ENCODE measurements around the gene POU2F2. TPM values are rescaled to one million over a fixed set of nuclear protein-coding genes. Genes with fewer than 3 reads are reported as not detected.

The POU2F2 gene
- total RNA-seq, 2 donors from 2014 or later, result 1.8 to 2.6 TPM

DNA sequence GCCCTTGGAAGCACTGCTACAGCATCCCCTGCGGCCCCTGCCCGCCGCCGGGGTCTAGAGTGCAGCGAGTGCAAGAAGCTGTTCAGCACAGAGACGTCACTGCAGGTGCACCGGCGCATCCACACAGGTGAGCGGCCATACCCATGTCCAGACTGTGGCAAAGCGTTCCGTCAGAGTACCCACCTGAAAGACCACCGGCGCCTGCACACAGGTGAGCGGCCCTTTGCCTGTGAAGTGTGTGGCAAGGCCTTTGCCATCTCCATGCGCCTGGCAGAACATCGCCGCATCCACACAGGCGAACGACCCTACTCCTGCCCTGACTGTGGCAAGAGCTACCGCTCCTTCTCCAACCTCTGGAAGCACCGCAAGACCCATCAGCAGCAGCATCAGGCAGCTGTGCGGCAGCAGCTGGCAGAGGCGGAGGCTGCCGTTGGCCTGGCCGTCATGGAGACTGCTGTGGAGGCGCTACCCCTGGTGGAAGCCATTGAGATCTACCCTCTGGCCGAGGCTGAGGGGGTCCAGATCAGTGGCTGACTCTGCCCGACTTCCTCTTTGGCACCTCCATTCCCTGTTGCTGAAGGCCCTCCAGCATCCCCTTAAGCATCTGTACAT is 51.4 kb downstream of the POU2F2 start:
- Histone ChIP-seq H3K27ac (ENCODE audit: low read depth, low read length) (no peak overlapping the region), H3K36me3 (ENCODE audit: control insufficient read depth, insufficient read depth, low read length) (peaks cover 39% of the 10 kb centered on the region), H3K4me1 (ENCODE audit: control insufficient read depth, insufficient read depth, low read length) (no peaks in the 10 kb centered on the region), H3K4me3 (ENCODE audit: low read length) (no peak overlapping the region), H3K9ac (ENCODE audit: extremely low read depth, low read length, poor library complexity, severe bottlenecking) (no peak overlapping the region), H3K27me3 (ENCODE audit: control insufficient read depth, insufficient read depth, low read length, poor library complexity, severe bottlenecking) (no peaks in the 10 kb centered on the region), H3K9me3 (ENCODE audit: control insufficient read depth, low read length) (no peaks in the 10 kb centered on the region)
- Mint-ChIP-seq H3K4me3 (no peak overlapping the region), H3K27me3 (ENCODE audit: insufficient read depth) (no peaks in the 10 kb centered on the region), H3K9me3 (no peaks in the 10 kb centered on the region), H3K4me1 (peaks cover 20% of the 10 kb centered on the region), H3K36me3 (ENCODE audit: low read depth) (peaks cover 49% of the 10 kb centered on the region), H3K27ac (no peak overlapping the region)
- 95 to 96% methylated on average over 26 to 28 of the region's 28 CpGs for WGBS, 2 experiments (ENCODE audit: insufficient coverage in 1 of 2, insufficient read length in 1 of 2)
- no peak for DNase-seq
- TF ChIP-seq, protein P1, sequence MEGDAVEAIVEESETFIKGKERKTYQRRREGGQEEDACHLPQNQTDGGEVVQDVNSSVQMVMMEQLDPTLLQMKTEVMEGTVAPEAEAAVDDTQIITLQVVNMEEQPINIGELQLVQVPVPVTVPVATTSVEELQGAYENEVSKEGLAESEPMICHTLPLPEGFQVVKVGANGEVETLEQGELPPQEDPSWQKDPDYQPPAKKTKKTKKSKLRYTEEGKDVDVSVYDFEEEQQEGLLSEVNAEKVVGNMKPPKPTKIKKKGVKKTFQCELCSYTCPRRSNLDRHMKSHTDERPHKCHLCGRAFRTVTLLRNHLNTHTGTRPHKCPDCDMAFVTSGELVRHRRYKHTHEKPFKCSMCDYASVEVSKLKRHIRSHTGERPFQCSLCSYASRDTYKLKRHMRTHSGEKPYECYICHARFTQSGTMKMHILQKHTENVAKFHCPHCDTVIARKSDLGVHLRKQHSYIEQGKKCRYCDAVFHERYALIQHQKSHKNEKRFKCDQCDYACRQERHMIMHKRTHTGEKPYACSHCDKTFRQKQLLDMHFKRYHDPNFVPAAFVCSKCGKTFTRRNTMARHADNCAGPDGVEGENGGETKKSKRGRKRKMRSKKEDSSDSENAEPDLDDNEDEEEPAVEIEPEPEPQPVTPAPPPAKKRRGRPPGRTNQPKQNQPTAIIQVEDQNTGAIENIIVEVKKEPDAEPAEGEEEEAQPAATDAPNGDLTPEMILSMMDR (conservative IDR thresholded peaks at IDR 0.05), result no peak

- no peak overlapping the region for H3K27ac ChIP-seq (ENCODE audit: low read depth, low read length)
- no peaks in the 10 kb centered on the region for H3K9me3 Mint-ChIP-seq
- TF ChIP-seq, protein P1 (conservative IDR thresholded peaks at IDR 0.05), result no peak
- no peaks in the 10 kb centered on the region for H3K4me1 ChIP-seq (ENCODE audit: control insufficient read depth, insufficient read depth, low read length)
- H3K27me3 Mint-ChIP-seq (ENCODE audit: insufficient read depth), result no peaks in the 10 kb centered on the region
- no peak overlapping the region for H3K9ac ChIP-seq (ENCODE audit: extremely low read depth, low read length, poor library complexity, severe bottlenecking)
- WGBS, 2 experiments (ENCODE audit: insufficient coverage in 1 of 2, insufficient read length in 1 of 2), result 96 to 98% methylated on average over 37 to 44 of the region's 44 CpGs
- H3K4me1 Mint-ChIP-seq, result peaks cover 24% of the 10 kb centered on the region
- no peak overlapping the region for H3K4me3 Mint-ChIP-seq
- peak overlapping the region; percentile 68 for H3K27ac Mint-ChIP-seq
- peaks cover 39% of the 10 kb centered on the region for H3K36me3 ChIP-seq (ENCODE audit: control insufficient read depth, insufficient read depth, low read length)
- H3K4me3 ChIP-seq (ENCODE audit: low read length), result no peak overlapping the region
- H3K36me3 Mint-ChIP-seq (ENCODE audit: low read depth), result peaks cover 49% of the 10 kb centered on the region
- H3K27me3 ChIP-seq (ENCODE audit: control insufficient read depth, insufficient read depth, low read length, poor library complexity, severe bottlenecking), result no peaks in the 10 kb centered on the region
- no peak for DNase-seq
- H3K9me3 ChIP-seq (ENCODE audit: control insufficient read depth, low read length), result no peaks in the 10 kb centered on the region
These were observed 52.1 kb downstream of the POU2F2 start for GRCh38 chr19:42079886-42080763.

- no peaks in the 10 kb centered on the region for H3K4me1 ChIP-seq (ENCODE audit: control insufficient read depth, insufficient read depth, low read length)
- H3K9me3 ChIP-seq (ENCODE audit: control insufficient read depth, low read length), result no peaks in the 10 kb centered on the region
- peak overlapping the region; percentile 68 for H3K27ac Mint-ChIP-seq
- no peaks in the 10 kb centered on the region for H3K27me3 Mint-ChIP-seq (ENCODE audit: insufficient read depth)
- peaks cover 49% of the 10 kb centered on the region for H3K36me3 Mint-ChIP-seq (ENCODE audit: low read depth)
- no peaks in the 10 kb centered on the region for H3K9me3 Mint-ChIP-seq
- 93 to 95% methylated on average over 10 to 16 of the region's 16 CpGs for WGBS, 2 experiments (ENCODE audit: insufficient coverage in 1 of 2, insufficient read length in 1 of 2)
- H3K4me3 Mint-ChIP-seq, result no peak overlapping the region
- no peak overlapping the region for H3K4me3 ChIP-seq (ENCODE audit: low read length)
- DNase-seq, result no peak
- H3K27me3 ChIP-seq (ENCODE audit: control insufficient read depth, insufficient read depth, low read length, poor library complexity, severe bottlenecking), result no peaks in the 10 kb centered on the region
- H3K36me3 ChIP-seq (ENCODE audit: control insufficient read depth, insufficient read depth, low read length), result peaks cover 39% of the 10 kb centered on the region
- H3K4me1 Mint-ChIP-seq, result peaks cover 24% of the 10 kb centered on the region
- TF ChIP-seq, protein P1 (conservative IDR thresholded peaks at IDR 0.05), result no peak
- H3K27ac ChIP-seq (ENCODE audit: low read depth, low read length), result no peak overlapping the region
- no peak overlapping the region for H3K9ac ChIP-seq (ENCODE audit: extremely low read depth, low read length, poor library complexity, severe bottlenecking)
These were observed 53.0 kb downstream of the POU2F2 start for GRCh38 chr19:42079276-42079669.

Measured in endodermal cell (in vitro differentiated cells).